A549 (cell line): ENCODE measurements around the gene USP11. TPM values are rescaled to one million over a fixed set of nuclear protein-coding genes. Genes with fewer than 3 reads are reported as not detected.

ENCODE experiments used
- ATAC-seq, 2 experiments: fragments of 200-7000 bp in 1 of 2; fragments of >200 bp in 1 of 2; cut with Nextera tagmentation in 1 of 2; cut with Tn5 transposase in 1 of 2; 3 replicates each; pipeline versions ENCODE4 v1.8.0 to v1.9.1; 2018 to 2020; ENCODE audit warnings: mild to moderate bottlenecking in 1 of 2, moderate library complexity in 1 of 2
- CTCF ChIA-PET: fragments of 300-600 bp; sonication (Branson Sonifier 250); formaldehyde crosslinking; extraction: SDS; loops from one replicate; lab custom pipeline; 2021; ENCODE audit warnings: antibody characterized with exemption, inconsistent platforms; lab: Yijun Ruan, JAX
- POLR2A ChIA-PET: fragments of 350-600 bp; formaldehyde crosslinking; extraction: SDS; loops from one replicate; lab custom pipeline; 2021; ENCODE audit warnings: antibody characterized with exemption, inconsistent platforms; lab: Yijun Ruan, JAX
- DNase-seq, 2 experiments: peaks; one replicate each; pipeline versions ENCODE4 v3.0.0 to v3.0.0-alpha.2; 2011 to 2016; ENCODE audit warnings: low read depth in 1 of 2, low spot score in 1 of 2
- FAIRE-seq: peaks from 2 replicates; lab custom pipeline; 2011; peaks lifted over from hg19 to GRCh38; lab: Jason Lieb, UNC
- H3K27ac ChIP-seq, 2 experiments: fragments of >200 bp; sonication (Bioruptor Twin); formaldehyde crosslinking; 3 replicates each; pipeline ENCODE4 v1.5.1; 2016 to 2017
- H3K4me1 ChIP-seq: fragments of >200 bp; sonication (Bioruptor Twin); formaldehyde crosslinking; 3 replicates; pipeline ENCODE4 v1.6.1; 2016
- H3K4me2 ChIP-seq: fragments of >200 bp; sonication (Bioruptor Twin); formaldehyde crosslinking; 3 replicates; pipeline ENCODE4 v1.6.1; 2016
- H3K4me3 ChIP-seq: fragments of >200 bp; sonication (Bioruptor Twin); formaldehyde crosslinking; 3 replicates; pipeline ENCODE4 v1.5.1; 2016
- H3K9me3 ChIP-seq: fragments of >200 bp; sonication (Bioruptor Twin); formaldehyde crosslinking; 3 replicates; pipeline ENCODE4 v1.6.1; 2016
- ATOH8 ChIP-seq: fragments of 250-450 bp; sonication (Bioruptor Pico); IDR thresholded peaks from 2 replicates; pipeline ENCODE4 v1.5.0; 2020; ENCODE audit warnings: low read depth, mild to moderate bottlenecking, moderate library complexity
- BHLHE40 ChIP-seq: IDR thresholded peaks from 2 replicates; pipeline ENCODE4 v1.6.1; 2012; ENCODE audit warnings: low read depth, low read length, inconsistent platforms
- CBX2 ChIP-seq: fragments of 200-600 bp; sonication (generic); IDR thresholded peaks from 2 replicates; pipeline ENCODE4 v1.6.1; 2016; ENCODE audit warnings: low read depth, mild to moderate bottlenecking, borderline replicate concordance
- CHD4 ChIP-seq: fragments of 200-600 bp; sonication (generic); IDR thresholded peaks from 2 replicates; pipeline ENCODE4 v1.6.1; 2016; ENCODE audit warnings: antibody characterized with exemption, mild to moderate bottlenecking, borderline replicate concordance
- CTCF ChIP-seq: fragments of >200 bp; sonication (Bioruptor Twin); formaldehyde crosslinking; IDR thresholded peaks from 3 replicates; pipeline ENCODE4 v1.5.1; 2016
- EHMT2 ChIP-seq: fragments of 200-600 bp; sonication (generic); IDR thresholded peaks from 2 replicates; pipeline ENCODE4 v1.6.1; 2016; ENCODE audit warnings: antibody characterized with exemption, low read depth, mild to moderate bottlenecking, moderate library complexity
- FOSB ChIP-seq: fragments of 250-450 bp; sonication (Bioruptor Pico); IDR thresholded peaks from 2 replicates; pipeline ENCODE4 v1.5.0; 2020; ENCODE audit warnings: mild to moderate bottlenecking, moderate library complexity
- FOXS1 ChIP-seq: fragments of 250-450 bp; sonication (Bioruptor Pico); IDR thresholded peaks from 2 replicates; pipeline ENCODE4 v1.5.0; 2020; ENCODE audit warnings: mild to moderate bottlenecking, moderate library complexity
- HOXB13 ChIP-seq: fragments of 250-450 bp; sonication (Bioruptor Pico); IDR thresholded peaks from 2 replicates; pipeline ENCODE4 v1.5.0; 2020; ENCODE audit warnings: low read depth, mild to moderate bottlenecking, moderate library complexity
- JUN ChIP-seq, 2 experiments: fragments of >200 bp; sonication (Bioruptor Twin); formaldehyde crosslinking; IDR thresholded peaks; 2 replicates in 1 of 2; 3 replicates in 1 of 2; pipeline ENCODE4 v1.6.1; 2016 to 2017
- KDM1A ChIP-seq: fragments of 200-600 bp; sonication (generic); IDR thresholded peaks from 2 replicates; pipeline ENCODE4 v1.6.1; 2016; ENCODE audit warnings: low read depth, mild to moderate bottlenecking
- MAFK ChIP-seq: fragments of 450-650 bp; IDR thresholded peaks from 2 replicates; pipeline ENCODE4 v1.6.1; 2014; ENCODE audit not compliant: partially characterized antibody
- MAZ ChIP-seq: fragments of 150-350 bp; IDR thresholded peaks from 2 replicates; pipeline ENCODE4 v1.6.1; 2014; ENCODE audit warnings: antibody characterized with exemption, low read depth, low read length, borderline replicate concordance
- MYC ChIP-seq: IDR thresholded peaks from 2 replicates; pipeline ENCODE4 v1.6.1; 2012; ENCODE audit warnings: mild to moderate bottlenecking, inconsistent platforms, low read length, improper control_type of control experiment, borderline replicate concordance
- NR3C1 ChIP-seq: fragments of >200 bp; sonication (Bioruptor Twin); formaldehyde crosslinking; IDR thresholded peaks from 3 replicates; pipeline ENCODE4 v1.6.1; 2017
- RARB ChIP-seq: fragments of 250-450 bp; sonication (Bioruptor Pico); IDR thresholded peaks from 2 replicates; pipeline ENCODE4 v1.8.0; 2021; ENCODE audit warnings: mild to moderate bottlenecking, moderate library complexity
- SREBF2 ChIP-seq: fragments of 450-650 bp; IDR thresholded peaks from 2 replicates; pipeline ENCODE4 v1.6.1; 2014; ENCODE audit warnings: mild to moderate bottlenecking, moderate library complexity
- TP53 ChIP-seq: fragments of 250-450 bp; sonication (Bioruptor Pico); IDR thresholded peaks from 2 replicates; pipeline ENCODE4 v1.5.0; 2021; ENCODE audit warnings: mild to moderate bottlenecking, moderate library complexity
- USF2 ChIP-seq: fragments of 450-650 bp; IDR thresholded peaks from 2 replicates; pipeline ENCODE4 v1.6.1; 2014; ENCODE audit warnings: antibody characterized with exemption
- ZC3H11A ChIP-seq: fragments of 450-650 bp; IDR thresholded peaks from 2 replicates; pipeline ENCODE4 v1.6.1; 2014; ENCODE audit warnings: antibody characterized with exemption, mild to moderate bottlenecking
- WGBS: methylation state at CpG from one replicate; pipeline ENCODE4 v1.1.6; 2017; ENCODE audit errors: missing lambda C conversion rate; 5-methylcytosine and 5-hydroxymethylcytosine counted together
- polyA plus RNA-seq, 4 experiments: library from polyadenylated mRNA; depleted of rRNA in 3 of 4; stranded (reverse); fragments of >200 nt; fragmentation: RNase III in 1 of 4; extraction: RNeasy Plus Mini Kit Qiagen cat#74134 plus additional on column Dnase treatment in 1 of 4; gene quantifications; 2 replicates in 3 of 4; 3 replicates in 1 of 4; pipeline ENCODE4 v1.2.3, GENCODE V29; 2011 to 2017

USP11 gene
- polyA plus RNA-seq, 2 of the 4 experiments (the other 2 are of a cell fraction), result 35.6 to 50.0 TPM

- TF ChIP-seq TP53 (CRISPR knock-in tag), result no peak
These were observed 7.9 kb upstream of the USP11 start (continued) for GRCh38 chrX:47224896-47225290.

GRCh38 chrX:47226071-47226470 is 6.7 kb upstream of the USP11 start:
- H3K4me1 ChIP-seq, result peaks cover 6% of the 10 kb centered on the region; the same call in 1 of the 3 replicates
- ATAC-seq (no peak), DNase-seq (no peak), FAIRE-seq (no peak)
- H3K4me2 ChIP-seq, result no peak overlapping the region
- no peak overlapping the region for H3K4me3 ChIP-seq
- ChIA-PET CTCF (no interaction called here), POLR2A (no interaction called here)
- WGBS, result 88% methylated on average over 6 of the region's 6 CpGs
- H3K27ac ChIP-seq, result no peak overlapping the region
- TF ChIP-seq ATOH8 (CRISPR knock-in tag), result no peak
- no peak for TF ChIP-seq NR3C1
- no peaks in the 10 kb centered on the region for H3K9me3 ChIP-seq

GRCh38 chrX:47226531-47227333 is 6.1 kb upstream of the USP11 start:
- ATAC-seq, result no peak
- ChIA-PET POLR2A (no interaction called here), CTCF (no interaction called here)
- Histone ChIP-seq H3K4me2 (no peak overlapping the region), H3K9me3 (no peaks in the 10 kb centered on the region), H3K4me1 (no peaks in the 10 kb centered on the region), H3K27ac (no peak overlapping the region), H3K4me3 (no peak overlapping the region)
- FAIRE-seq, result no peak
- TF ChIP-seq RARB (CRISPR knock-in tag) (no peak), HOXB13 (CRISPR knock-in tag) (no peak), MAFK (no peak), CBX2 (no peak), SREBF2 (no peak), EHMT2 (no peak), FOXS1 (CRISPR knock-in tag) (no peak), MYC (no peak), MAZ (no peak)
- 92% methylated on average over 6 of the region's 19 CpGs for WGBS
- no peak for DNase-seq

- Histone ChIP-seq H3K27ac (no peak overlapping the region), H3K9me3 (no peaks in the 10 kb centered on the region), H3K4me3 (no peak overlapping the region), H3K4me2 (no peak overlapping the region), H3K4me1 (peaks cover 4% of the 10 kb centered on the region; the same call in 2 of the 3 replicates)
- 97% methylated on average over 9 of the region's 9 CpGs for WGBS
- ChIA-PET POLR2A (no interaction called here), CTCF (no interaction called here)
- DNase-seq, result no peak
- no peak for TF ChIP-seq USF2
- no peak for TF ChIP-seq BHLHE40
- no peak for TF ChIP-seq CBX2
- FAIRE-seq, result no peak
- ATAC-seq, result no peak
These were observed 5.5 kb upstream of the USP11 start for GRCh38 chrX:47227334-47227583.

GRCh38 chrX:47228550-47229270 is 4.1 kb upstream of the USP11 start:
- ATAC-seq, result no peak
- TF ChIP-seq ZC3H11A, result no peak
- TF ChIP-seq JUN (IDR thresholded peaks at IDR 0.05), result no peak
- no peak for TF ChIP-seq CHD4
- TF ChIP-seq FOSB (CRISPR knock-in tag), result no peak
- no peak for TF ChIP-seq KDM1A
- no peak for TF ChIP-seq CTCF
- no peak for TF ChIP-seq CBX2

More at GRCh38 chrX:47228550-47229270, 4.1 kb upstream of the USP11 start:
- no peak overlapping the region for H3K4me3 ChIP-seq
- no peaks in the 10 kb centered on the region for H3K9me3 ChIP-seq
- peaks cover 7% of the 10 kb centered on the region; the same call in 2 of the 3 replicates for H3K4me1 ChIP-seq
- CTCF ChIA-PET, result no interaction called here
- 94% methylated on average over 9 of the region's 12 CpGs for WGBS
- POLR2A ChIA-PET, result interaction anchor here (0.9 kb wide), 1 partner anchor 11 kb away, joined by 3 read pairs; no protein-coding TSS in a partner anchor
- no peak overlapping the region for H3K4me2 ChIP-seq
- no peak overlapping the region for H3K27ac ChIP-seq
- FAIRE-seq, result no peak
- DNase-seq, result no peak
